AG04450 (cell line): Measurements from ENCODE around the gene PRPSAP2. TPM values are rescaled to one million over a fixed set of nuclear protein-coding genes. Genes with fewer than 3 reads are reported as not detected.

Experiments
- CTCF ChIA-PET: fragments of 300-600, 350-600 bp; formaldehyde crosslinking; extraction: SDS; loops from one replicate; lab custom pipeline; 2022; ENCODE audit warnings: antibody characterized with exemption, inconsistent platforms; lab: Charles Lee
- POLR2A ChIA-PET: fragments of 350-600 bp; formaldehyde crosslinking; extraction: SDS; loops from one replicate; lab custom pipeline; 2021; ENCODE audit warnings: antibody characterized with exemption, inconsistent platforms; lab: Yijun Ruan, JAX
- DNase-seq: peaks from one replicate; pipeline ENCODE4 v3.0.0-alpha.2; 2011; ENCODE audit warnings: low read depth, low spot score
- H3K27ac ChIP-seq: one replicate; pipeline ENCODE4 v1.5.1; 2012; ENCODE audit warnings: low read depth, low read length, control low read depth
- H3K27me3 ChIP-seq: one replicate; pipeline ENCODE4 v1.6.0; 2012; ENCODE audit warnings: low read length; ENCODE audit not compliant: control insufficient read depth, insufficient read depth
- H3K4me3 ChIP-seq: 2 replicates; pipeline ENCODE4 v1.5.1; 2011; ENCODE audit warnings: mild to moderate bottlenecking, low read depth, low read length, control low read depth
- H3K9me3 ChIP-seq: 2 replicates; pipeline ENCODE4 v1.5.1; 2012; ENCODE audit warnings: low read length; ENCODE audit not compliant: control insufficient read depth, insufficient read depth
- CTCF ChIP-seq: IDR thresholded peaks from 2 replicates; pipeline ENCODE4 v1.5.1; 2011; ENCODE audit warnings: low read depth, low read length, control low read depth, inconsistent platforms
- polyA plus RNA-seq: library from polyadenylated mRNA; depleted of rRNA; stranded (reverse); fragments of >200 nt; gene quantifications from 2 replicates; pipeline ENCODE4 v1.2.3, GENCODE V29; 2011

Gene PRPSAP2
- polyA plus RNA-seq, 1 experiment: 33.9 TPM

- no peaks in the 10 kb centered on the region for H3K27me3 ChIP-seq
- TF ChIP-seq CTCF: no peak
- H3K27ac ChIP-seq: no peak overlapping the region
- ChIA-PET POLR2A (no interaction called here), CTCF (no interaction called here)
- H3K4me3 ChIP-seq: no peak overlapping the region
- H3K9me3 ChIP-seq: no peaks in the 10 kb centered on the region
- no peak for DNase-seq
Observed at GRCh38 chr17:18974407-18975149, 116.6 kb downstream of the PRPSAP2 start.

DNA sequence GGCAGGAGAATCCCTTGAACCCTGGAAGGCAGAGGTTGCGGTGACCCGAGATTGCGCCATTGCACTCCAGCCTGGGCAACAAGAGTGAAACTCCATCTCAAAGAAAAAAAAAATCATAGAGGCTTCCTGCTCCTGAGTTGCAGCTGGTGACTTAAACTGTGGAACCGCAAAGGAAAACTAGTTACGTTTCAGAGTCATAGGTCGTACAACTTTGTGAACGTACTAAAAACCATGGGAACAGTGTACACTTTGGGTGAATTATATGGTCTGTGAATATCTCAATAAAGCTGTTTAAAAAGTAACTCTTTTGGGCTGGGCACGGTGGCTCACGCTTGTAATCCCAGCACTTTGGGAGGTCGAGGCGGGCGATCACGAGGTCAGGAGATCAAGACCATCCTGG is 117.7 kb downstream of the PRPSAP2 start:
- POLR2A ChIA-PET: no interaction called here
- H3K27me3 ChIP-seq: no peaks in the 10 kb centered on the region
- H3K4me3 ChIP-seq: no peak overlapping the region
- H3K9me3 ChIP-seq: no peaks in the 10 kb centered on the region
- no peak for TF ChIP-seq CTCF
- no peak for DNase-seq
- no peak overlapping the region for H3K27ac ChIP-seq
- CTCF ChIA-PET: interaction anchor here (1.2 kb wide), 1 partner anchor 14 kb away, joined by 4 read pairs; no protein-coding TSS in a partner anchor

GRCh38 chr17:18976201-18976600 is 118.3 kb downstream of the PRPSAP2 start:
- CTCF ChIA-PET: interaction anchor here (1.2 kb wide), 1 partner anchor 15 kb away, joined by 4 read pairs; no protein-coding TSS in a partner anchor
- Histone ChIP-seq H3K27ac (no peak overlapping the region), H3K9me3 (no peaks in the 10 kb centered on the region), H3K27me3 (no peaks in the 10 kb centered on the region), H3K4me3 (no peak overlapping the region)
- POLR2A ChIA-PET: no interaction called here
- no peak for DNase-seq
- no peak for TF ChIP-seq CTCF

- TF ChIP-seq CTCF: no peak
- ChIA-PET POLR2A (no interaction called here), CTCF (interaction anchor here (1.2 kb wide), 1 partner anchor 16 kb away, joined by 4 read pairs; no protein-coding TSS in a partner anchor)
- Histone ChIP-seq H3K9me3 (no peaks in the 10 kb centered on the region; the same call in 1 of the 2 replicates), H3K4me3 (no peak overlapping the region), H3K27ac (no peak overlapping the region), H3K27me3 (no peaks in the 10 kb centered on the region)
- DNase-seq: no peak
Observed at GRCh38 chr17:18977021-18977420, 119.1 kb downstream of the PRPSAP2 start.

GRCh38 chr17:18977646-18978045 is 119.7 kb downstream of the PRPSAP2 start:
- H3K27ac ChIP-seq: no peak overlapping the region
- no peak overlapping the region for H3K4me3 ChIP-seq
- no peaks in the 10 kb centered on the region for H3K27me3 ChIP-seq
- CTCF ChIA-PET: interaction anchor here (0.6 kb wide), 1 partner anchor 21 kb away, joined by 3 read pairs; no protein-coding TSS in a partner anchor
- POLR2A ChIA-PET: no interaction called here
- no peak for TF ChIP-seq CTCF
- no peaks in the 10 kb centered on the region; the same call in 1 of the 2 replicates for H3K9me3 ChIP-seq
- DNase-seq: no peak
